GM18507 (cell line): ENCODE results near the gene WRAP73.
"Not testable (repeated sequence)": the region's sequence is repeated elsewhere in the genome, so short reads cannot be mapped to it uniquely, and the experiment has no call there.

Experiments used
- DNase-seq: peaks from one replicate; pipeline ENCODE4 v3.0.0; 2011; ENCODE audit warnings: low read depth; ENCODE audit not compliant: insufficient read length; ENCODE audit errors: extremely low spot score
- FAIRE-seq: peaks from 2 replicates; lab custom pipeline; 2011; peaks lifted over from hg19 to GRCh38; lab: Jason Lieb, UNC

Gene WRAP73

GRCh38 chr1:3633344-3634058, 16.4 kb downstream of the WRAP73 start:
- no peak for DNase-seq
- FAIRE-seq, result no peak

- FAIRE-seq (no peak), DNase-seq (no peak)
Measured at GRCh38 chr1:3632716-3633343, 17.1 kb downstream of the WRAP73 start.

- FAIRE-seq (no peak), DNase-seq (no peak)
Measured at GRCh38 chr1:3632298-3632697, 17.6 kb downstream of the WRAP73 start.

GRCh38 chr1:3631320-3632260, 18.3 kb downstream of the WRAP73 start:
- FAIRE-seq (no peak), DNase-seq (no peak)

GRCh38 chr1:3630914-3631313, 19.0 kb downstream of the WRAP73 start:
- no peak for FAIRE-seq
- no peak for DNase-seq

GRCh38 chr1:3630161-3630611, 19.7 kb downstream of the WRAP73 start:
- DNase-seq (no peak), FAIRE-seq (peak; percentile 12)

- DNase-seq (no peak), FAIRE-seq (no peak)
Measured at GRCh38 chr1:3629561-3630160, 20.2 kb downstream of the WRAP73 start.

GRCh38 chr1:3628445-3628844, 21.5 kb downstream of the WRAP73 start:
- FAIRE-seq (no peak), DNase-seq (no peak)

GRCh38 chr1:3627515-3628253, 22.2 kb downstream of the WRAP73 start:
- FAIRE-seq, result no peak
- DNase-seq, result no peak

GRCh38 chr1:3626025-3626424, 23.9 kb downstream of the WRAP73 start:
- no peak for FAIRE-seq
- no peak for DNase-seq

- DNase-seq (no peak), FAIRE-seq (no peak)
Measured at GRCh38 chr1:3625151-3625907, 24.6 kb downstream of the WRAP73 start.

- peak; percentile 100 for DNase-seq
- FAIRE-seq, result peak; percentile 96
Measured at GRCh38 chr1:3624200-3625136, 25.4 kb downstream of the WRAP73 start, which contains the start of gene TPRG1L. TSS of gene TPRG1L (plus strand) at chr1:3625015. CDS start at chr1:3625073, 58 bp downstream.

- FAIRE-seq (no peak), DNase-seq (no peak)
Measured at GRCh38 chr1:3623441-3624199, 26.3 kb downstream of the WRAP73 start.

- FAIRE-seq, DNase-seq: not testable (repeated sequence)
Measured at GRCh38 chr1:3622102-3622501, 27.8 kb downstream of the WRAP73 start.

GRCh38 chr1:3621151-3621671, 28.7 kb downstream of the WRAP73 start:
- FAIRE-seq, result peak; percentile 46
- DNase-seq, result not testable (repeated sequence)

GRCh38 chr1:3620708-3621107, 29.2 kb downstream of the WRAP73 start:
- DNase-seq, result no peak
- no peak for FAIRE-seq
